ENCODE data around the gene CEP170B. TPM values are rescaled to one million over a fixed set of nuclear protein-coding genes. Genes with fewer than 3 reads are reported as not detected.

CEP170B gene
- total and polyA plus RNA-seq, 2 of the 13 experiments (the other 11 are each of a cell fraction or from before 2014, with no cell fraction given): 4.3 to 8.8 TPM

- Histone ChIP-seq H3K4me1 (ENCODE audit: insufficient read depth, low read length) (peaks cover 50% of the 10 kb centered on the region), H3K27ac (ENCODE audit: extremely low read length, insufficient read depth, low read length) (no peak overlapping the region), H3K79me2 (ENCODE audit: insufficient read depth, low read length) (peaks cover 6% of the 10 kb centered on the region), H3K4me3 (replicated peaks in 1 of 3; ENCODE audit: insufficient read depth in 1 of 3, low read depth in 2 of 3, low read length in 3 of 3) (no peak overlapping the region), H3K36me3 (replicated peaks in 1 of 2; ENCODE audit: control insufficient read depth in 1 of 2, insufficient read depth in 2 of 2, low read length in 2 of 2) (no peaks in the 10 kb centered on the region; a peak in 1 of 5 replicates), H2AFZ (ENCODE audit: low read length) (no peak overlapping the region), H3K4me2 (ENCODE audit: low read depth, low read length) (no peak overlapping the region), H4K20me1 (ENCODE audit: insufficient read depth, low read length) (no peaks in the 10 kb centered on the region), H3K9ac (ENCODE audit: insufficient read depth, low read depth, low read length) (no peak overlapping the region), H3K27me3 (ENCODE audit: control insufficient read depth in 1 of 2, insufficient read depth in 2 of 2, low read length in 2 of 2) (no peaks in the 10 kb centered on the region), H3K9me3 (ENCODE audit: low read length) (no peaks in the 10 kb centered on the region)
- FAIRE-seq (no peak), ATAC-seq (no peak), DNase-seq (ENCODE audit: low spot score) (no peak)
- BruUV-seq (replicated peaks): no TSS peak
- ChIA-PET POLR2A (interaction anchor here (1.1 to 1.2 kb wide), 2 partner anchors 19 to 51 kb away, joined by 3 to 4 read pairs; no protein-coding TSS in a partner anchor), CTCF (ENCODE audit: low intra/inter-chr PET ratio, low total read pairs) (no interaction called here)
- in situ Hi-C loops (cut with HindIII; ENCODE audit: extremely low pct_ligation_motif_present, low pct_unique_long_range_greater_than_20kb): no loop called here
- TF ChIP-seq ZKSCAN8 (CRISPR knock-in tag; IDR thresholded peaks at IDR 0.05; ENCODE audit: borderline replicate concordance) (no peak), MAX (IDR thresholded peaks at IDR 0.05) (no peak), ZNF30 (CRISPR knock-in tag; IDR thresholded peaks at IDR 0.05) (no peak), ZNF737 (CRISPR knock-in tag; IDR thresholded peaks at IDR 0.05; ENCODE audit: borderline replicate concordance) (no peak), ZSCAN5A (CRISPR knock-in tag; IDR thresholded peaks at IDR 0.05; ENCODE audit: borderline replicate concordance) (no peak), SNAI1 (CRISPR knock-in tag; IDR thresholded peaks at IDR 0.05; ENCODE audit: borderline replicate concordance) (no peak), POLR2A (IDR thresholded peaks at IDR 0.05; ENCODE audit: insufficient read depth in 1 of 2, low read depth in 2 of 2, low read length in 2 of 2) (peak in 1 of 2 experiments; percentile 24; a peak in 1 of 4 replicates), CBX2 (IDR thresholded peaks at IDR 0.05; ENCODE audit: low read depth, low read length) (no peak), CBX2 (CRISPR knock-in tag; IDR thresholded peaks at IDR 0.05; ENCODE audit: low read depth) (no peak), DNMT1 (CRISPR knock-in tag; IDR thresholded peaks at IDR 0.05) (no peak), AGO2 (optimal IDR thresholded peaks at IDR 0.05; ENCODE audit: low read depth, low read length) (peak; percentile 19), NFKBIZ (CRISPR knock-in tag; IDR thresholded peaks at IDR 0.05) (no peak), SMARCC2 (IDR thresholded peaks at IDR 0.05) (no peak), SOX13 (IDR thresholded peaks at IDR 0.05) (no peak), SOX13 (CRISPR knock-in tag; conservative IDR thresholded peaks at IDR 0.05 in 1 of 2, IDR thresholded peaks at IDR 0.05 in 1 of 2) (no peak)
- 86% methylated on average over 5 of the region's 12 CpGs for WGBS (ENCODE audit: low lambda C conversion rate)
- intact Hi-C loops (cut with micrococcal nuclease; ENCODE audit: unreplicated experiment): no loop called here
These were observed 45.7 kb upstream of the CEP170B start for GRCh38 chr14:104819361-104819781.
